Tibial nerve (tissue), 3 donors: Measurements from ENCODE around the gene SHKBP1.

ENCODE experiments used
- CTCF ChIP-seq, 5 experiments: fragments of 200-600 bp in 3 of 5; fragments of 450-650 bp in 2 of 5; sonication (generic) in 3 of 5; IDR thresholded peaks; one replicate each; pipeline ENCODE4 v1.5.1; 2016 to 2019; ENCODE audit warnings: antibody characterized with exemption in 5 of 5, mild to moderate bottlenecking in 3 of 5, moderate library complexity in 2 of 5
- POLR2A ChIP-seq, 2 donors: fragments of 450-650 bp; IDR thresholded peaks; one replicate each; pipeline ENCODE4 v1.6.1; 2017; ENCODE audit warnings: antibody characterized with exemption in 2 of 2, mild to moderate bottlenecking in 2 of 2, moderate library complexity in 2 of 2

GRCh38 chr19:40534148-40534547 is 42.5 kb upstream of the SHKBP1 start:
- TF ChIP-seq CTCF (IDR thresholded peaks at IDR 0.05) (no peak), POLR2A (IDR thresholded peaks at IDR 0.05) (no peak)
